ENCODE results near the gene ADRB1.

The ADRB1 gene

GRCh38 chr10:114026189-114027040 is 17.3 kb upstream of the ADRB1 start:
- DNase-seq (ENCODE audit: low read depth) = no peak

GRCh38 chr10:114027041-114027394 is 16.6 kb upstream of the ADRB1 start:
- DNase-seq (ENCODE audit: low read depth) = no peak

GRCh38 chr10:114027951-114028350 is 15.7 kb upstream of the ADRB1 start:
- DNase-seq (ENCODE audit: low read depth) = no peak

GRCh38 chr10:114028425-114028824 is 15.2 kb upstream of the ADRB1 start:
- DNase-seq (ENCODE audit: low read depth) = no peak

- no peak for DNase-seq (ENCODE audit: low read depth)
Observed at GRCh38 chr10:114029655-114030054, 14.0 kb upstream of the ADRB1 start.

GRCh38 chr10:114030140-114030539 is 13.5 kb upstream of the ADRB1 start:
- no peak for DNase-seq (ENCODE audit: low read depth)

GRCh38 chr10:114031073-114031972 is 12.3 kb upstream of the ADRB1 start:
- DNase-seq (ENCODE audit: low read depth) = no peak

- no peak for DNase-seq (ENCODE audit: low read depth)
Observed at GRCh38 chr10:114033566-114033965, 10.1 kb upstream of the ADRB1 start.

GRCh38 chr10:114034923-114035645 is 8.6 kb upstream of the ADRB1 start:
- no peak for DNase-seq (ENCODE audit: low read depth)

- DNase-seq (ENCODE audit: low read depth) = no peak
Observed at GRCh38 chr10:114035791-114036190, 7.9 kb upstream of the ADRB1 start.

GRCh38 chr10:114038819-114039218 is 4.8 kb upstream of the ADRB1 start:
- no peak for DNase-seq (ENCODE audit: low read depth)

GRCh38 chr10:114041166-114041565 is 2.5 kb upstream of the ADRB1 start:
- DNase-seq (ENCODE audit: low read depth) = no peak

GRCh38 chr10:114042895-114043531 is 653 bp upstream of the ADRB1 start:
- no peak for DNase-seq (ENCODE audit: low read depth)

- no peak for DNase-seq (ENCODE audit: low read depth)
Observed at GRCh38 chr10:114044247-114045135, 825 bp downstream of the ADRB1 start.

- no peak for DNase-seq (ENCODE audit: low read depth)
Observed at GRCh38 chr10:114045136-114046086, 1.7 kb downstream of the ADRB1 start.

- DNase-seq (ENCODE audit: low read depth) = no peak
Observed at GRCh38 chr10:114046087-114046458, 2.4 kb downstream of the ADRB1 start.

- no peak for DNase-seq (ENCODE audit: low read depth)
Observed at GRCh38 chr10:114048472-114048871, 4.8 kb downstream of the ADRB1 start.

- no peak for DNase-seq (ENCODE audit: low read depth)
Observed at GRCh38 chr10:114051714-114052113, 8.0 kb downstream of the ADRB1 start.

GRCh38 chr10:114052255-114052654 is 8.6 kb downstream of the ADRB1 start:
- no peak for DNase-seq (ENCODE audit: low read depth)

- no peak for DNase-seq (ENCODE audit: low read depth)
Observed at GRCh38 chr10:114053946-114054345, 10.3 kb downstream of the ADRB1 start.
